GM21619 (cell line): ENCODE data around the gene TMEM38B.
"Not testable (repeated sequence)": the region's sequence is repeated elsewhere in the genome, so short reads cannot be mapped to it uniquely, and the experiment has no call there.

Experiments
- ATAC-seq: cut with Tn5 transposase; IDR thresholded peaks from one replicate; pipeline ENCODE4 v1.9.1; 2021; ENCODE audit not compliant: unreplicated experiment

Gene TMEM38B

GRCh38 chr9:105714020-105714331 is 19.6 kb downstream of the TMEM38B start:
- no peak for ATAC-seq

GRCh38 chr9:105716146-105716545 is 21.8 kb downstream of the TMEM38B start:
- ATAC-seq: no peak

- no peak for ATAC-seq
Measured at GRCh38 chr9:105722099-105722498, 27.8 kb downstream of the TMEM38B start.

- no peak for ATAC-seq
Measured at GRCh38 chr9:105725370-105725769, 31.0 kb downstream of the TMEM38B start.

GRCh38 chr9:105728230-105728629 is 33.9 kb downstream of the TMEM38B start:
- ATAC-seq: not testable (repeated sequence)

GRCh38 chr9:105731420-105731819 is 37.1 kb downstream of the TMEM38B start:
- ATAC-seq: not testable (repeated sequence)

GRCh38 chr9:105735366-105735765 is 41.0 kb downstream of the TMEM38B start:
- ATAC-seq: no peak

GRCh38 chr9:105737205-105737604 is 42.9 kb downstream of the TMEM38B start:
- no peak for ATAC-seq

- no peak for ATAC-seq
Measured at GRCh38 chr9:105742088-105742487, 47.7 kb downstream of the TMEM38B start.

- not testable (repeated sequence) for ATAC-seq
Measured at GRCh38 chr9:105747325-105747724, 53.0 kb downstream of the TMEM38B start.

- no peak for ATAC-seq
Measured at GRCh38 chr9:105751761-105752160, 57.4 kb downstream of the TMEM38B start.

GRCh38 chr9:105757496-105758251 is 63.3 kb downstream of the TMEM38B start:
- no peak for ATAC-seq

- no peak for ATAC-seq
Measured at GRCh38 chr9:105760053-105760452, 65.7 kb downstream of the TMEM38B start.

GRCh38 chr9:105782561-105783494 is 88.5 kb downstream of the TMEM38B start:
- not testable (repeated sequence) for ATAC-seq

- not testable (repeated sequence) for ATAC-seq
Measured at GRCh38 chr9:105783495-105783872, 89.1 kb downstream of the TMEM38B start.

GRCh38 chr9:105786796-105787195 is 92.5 kb downstream of the TMEM38B start:
- ATAC-seq: not testable (repeated sequence)

GRCh38 chr9:105816202-105816744 is 121.9 kb downstream of the TMEM38B start:
- ATAC-seq: no peak

GRCh38 chr9:105816981-105817380 is 122.6 kb downstream of the TMEM38B start:
- no peak for ATAC-seq

- ATAC-seq: no peak
Measured at GRCh38 chr9:105818903-105819302, 124.6 kb downstream of the TMEM38B start.

- no peak for ATAC-seq
Measured at GRCh38 chr9:105822814-105823213, 128.5 kb downstream of the TMEM38B start.
